HK-2 (cell line): ENCODE data around the gene HAUS3.

Experiments
- DNase-seq: peaks from one replicate; pipeline ENCODE4 v3.0.0-alpha.2; 2018; ENCODE audit not compliant: unreplicated experiment

The HAUS3 gene

DNA sequence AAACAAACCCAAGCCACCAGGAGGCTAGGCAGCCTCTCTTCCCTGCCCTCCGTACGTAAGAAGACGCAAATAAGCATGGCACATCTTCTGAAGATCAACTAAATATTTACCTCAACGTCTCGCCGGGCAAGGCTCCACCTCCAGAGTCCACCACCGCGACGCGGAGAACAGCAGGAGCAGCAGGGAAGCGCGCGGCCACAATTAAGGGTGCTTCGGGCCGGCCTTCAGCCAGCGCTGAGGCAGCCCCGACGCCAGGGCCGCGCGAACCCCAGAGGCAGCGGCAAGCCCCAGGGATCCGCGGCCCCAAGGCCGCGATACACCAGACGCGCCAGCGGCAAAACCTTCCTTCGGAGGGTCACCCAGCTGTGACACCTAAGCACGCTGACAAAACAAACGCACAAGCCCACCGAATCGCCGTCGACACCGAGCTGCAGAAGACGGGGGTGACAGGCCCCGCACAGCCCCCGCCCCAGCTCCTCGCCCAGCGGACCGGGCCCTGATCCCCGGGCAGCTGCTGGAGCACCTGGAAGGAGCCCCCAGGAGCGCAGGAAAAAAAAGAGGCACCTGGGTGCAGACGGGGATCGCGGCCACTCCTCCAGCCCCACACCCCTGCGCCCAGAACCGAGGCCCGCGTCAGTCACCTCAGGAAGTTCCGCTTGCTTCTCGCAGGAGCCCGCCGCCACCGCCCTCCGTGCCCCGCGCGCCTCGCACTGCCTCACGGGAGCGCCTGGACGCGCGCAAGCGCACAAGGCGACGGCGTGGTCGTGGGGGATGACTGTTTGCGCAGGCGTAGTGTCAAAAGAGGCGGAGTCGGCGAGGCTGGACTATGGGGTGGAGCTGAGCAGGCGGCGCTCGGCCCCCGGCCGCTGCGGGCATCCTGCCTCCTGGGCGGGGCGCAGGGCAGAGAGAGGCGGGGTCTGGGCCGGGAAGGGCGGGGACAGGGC lies at the start of gene HAUS3, which contains the start of gene POLN:
Gene HAUS3, minus strand, starts transcription at position 712 of the 944 bp plus-strand sequence. CDS start 1,175 bp downstream, outside the sequence.
Gene POLN, minus strand, starts transcription at position 712 of the 944 bp plus-strand sequence. CDS start 12,890 bp downstream, outside the sequence.
- DNase-seq = peak; percentile 99

- DNase-seq = no peak
Measured at GRCh38 chr4:2290974-2291704, 49.2 kb upstream of the HAUS3 start.

- DNase-seq = no peak
Measured at GRCh38 chr4:2290488-2290887, 48.6 kb upstream of the HAUS3 start.

DNA sequence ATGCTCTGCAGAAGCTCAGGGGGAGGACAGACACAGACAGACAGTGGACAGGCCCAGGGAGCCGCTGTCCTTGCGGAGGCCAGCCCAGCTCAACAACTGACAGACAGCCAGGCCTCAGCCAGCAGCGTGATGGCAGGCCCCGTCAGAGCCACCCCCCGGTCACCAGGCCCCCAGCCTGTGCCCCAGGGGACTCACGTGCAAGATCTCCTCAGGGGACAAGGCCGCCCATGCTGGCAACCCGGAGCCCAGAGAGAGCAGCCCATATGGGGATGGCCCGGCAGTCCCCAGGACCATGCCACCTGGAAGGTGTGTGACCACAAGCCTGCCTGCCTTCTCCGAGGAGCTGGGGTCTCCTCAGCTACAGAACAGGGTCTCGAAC lies 48.0 kb upstream of the HAUS3 start:
- DNase-seq = no peak

- no peak for DNase-seq
Measured at GRCh38 chr4:2289311-2289954, 47.5 kb upstream of the HAUS3 start.

GRCh38 chr4:2288051-2288541 lies 46.2 kb upstream of the HAUS3 start:
- no peak for DNase-seq

- DNase-seq = no peak
Measured at GRCh38 chr4:2287594-2287915, 45.6 kb upstream of the HAUS3 start.

GRCh38 chr4:2286904-2287593 lies 45.1 kb upstream of the HAUS3 start:
- no peak for DNase-seq

GRCh38 chr4:2285613-2286381 lies 43.9 kb upstream of the HAUS3 start:
- DNase-seq = no peak

DNA sequence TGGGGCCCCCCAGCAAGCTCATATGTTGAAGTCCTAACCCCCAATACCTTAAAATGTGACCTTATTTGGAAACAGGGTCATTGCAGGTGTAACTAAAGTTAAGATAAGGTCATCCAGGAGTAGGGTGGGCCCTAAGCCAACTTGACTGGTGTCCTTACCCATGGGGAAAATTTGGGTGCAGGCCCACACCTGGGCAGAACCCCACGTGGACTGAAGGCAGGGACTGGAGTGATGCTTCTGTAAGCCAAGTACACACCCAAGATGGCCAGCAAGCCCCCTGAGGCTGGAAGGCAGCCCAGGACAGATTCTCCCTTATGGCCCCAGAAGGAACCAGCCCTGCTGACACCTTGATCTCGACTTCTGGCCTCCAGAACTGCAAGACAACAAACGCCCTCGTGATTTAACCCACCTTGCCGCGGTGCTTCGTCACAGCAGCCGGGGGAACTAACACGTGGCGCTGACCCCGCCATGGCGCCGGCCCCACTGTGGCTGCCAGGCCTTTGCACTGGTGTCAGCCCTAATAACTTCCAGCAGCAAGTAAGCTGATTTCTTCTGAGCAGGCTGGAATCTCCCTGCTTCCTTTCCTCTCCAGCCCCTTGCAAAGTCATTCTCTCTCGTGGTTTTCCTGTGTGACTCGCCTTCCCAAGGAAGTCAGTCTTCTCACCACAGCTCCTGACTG lies 43.2 kb upstream of the HAUS3 start:
- peak; percentile 39 for DNase-seq

DNA sequence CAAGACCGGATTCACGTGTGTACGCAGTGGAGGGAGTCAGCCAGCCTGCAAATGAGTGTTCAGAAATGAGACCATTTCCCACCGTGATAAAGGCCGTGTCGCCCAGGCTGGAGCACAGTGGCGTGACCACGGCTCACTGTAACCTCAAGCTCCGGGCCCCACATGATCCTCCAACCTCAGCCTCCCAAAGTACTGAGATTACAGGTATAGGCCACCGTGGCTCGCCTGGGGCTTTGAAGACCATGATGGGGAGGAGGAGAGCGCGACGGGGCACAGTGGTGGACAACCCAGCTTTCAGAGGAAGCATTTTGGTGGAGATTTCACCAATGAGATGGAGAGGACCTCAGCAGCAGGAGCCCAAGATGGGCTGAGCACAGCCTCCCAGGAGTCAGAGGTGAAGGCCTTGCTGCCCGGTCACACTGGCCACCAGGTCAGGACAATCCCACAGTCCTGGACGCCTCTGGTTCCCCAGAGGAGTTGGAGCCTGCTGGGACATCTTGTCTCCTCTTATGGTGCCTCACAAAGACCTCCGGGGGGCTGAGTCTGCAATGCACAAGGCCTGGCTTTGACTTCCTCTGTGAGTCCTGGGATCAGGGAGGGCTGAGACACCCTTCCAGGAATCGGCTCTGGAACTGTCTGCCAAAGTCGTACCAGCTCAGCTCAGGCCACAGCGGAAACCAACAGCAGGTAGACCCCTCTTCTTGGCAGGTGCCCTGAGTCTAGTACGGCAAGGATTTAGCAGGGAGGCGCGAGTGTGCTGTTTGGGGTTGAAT lies 42.4 kb upstream of the HAUS3 start:
- DNase-seq = no peak

GRCh38 chr4:2283199-2283711 lies 41.3 kb upstream of the HAUS3 start:
- DNase-seq = no peak

- no peak for DNase-seq
Measured at GRCh38 chr4:2281575-2282343, 39.8 kb upstream of the HAUS3 start.

DNA sequence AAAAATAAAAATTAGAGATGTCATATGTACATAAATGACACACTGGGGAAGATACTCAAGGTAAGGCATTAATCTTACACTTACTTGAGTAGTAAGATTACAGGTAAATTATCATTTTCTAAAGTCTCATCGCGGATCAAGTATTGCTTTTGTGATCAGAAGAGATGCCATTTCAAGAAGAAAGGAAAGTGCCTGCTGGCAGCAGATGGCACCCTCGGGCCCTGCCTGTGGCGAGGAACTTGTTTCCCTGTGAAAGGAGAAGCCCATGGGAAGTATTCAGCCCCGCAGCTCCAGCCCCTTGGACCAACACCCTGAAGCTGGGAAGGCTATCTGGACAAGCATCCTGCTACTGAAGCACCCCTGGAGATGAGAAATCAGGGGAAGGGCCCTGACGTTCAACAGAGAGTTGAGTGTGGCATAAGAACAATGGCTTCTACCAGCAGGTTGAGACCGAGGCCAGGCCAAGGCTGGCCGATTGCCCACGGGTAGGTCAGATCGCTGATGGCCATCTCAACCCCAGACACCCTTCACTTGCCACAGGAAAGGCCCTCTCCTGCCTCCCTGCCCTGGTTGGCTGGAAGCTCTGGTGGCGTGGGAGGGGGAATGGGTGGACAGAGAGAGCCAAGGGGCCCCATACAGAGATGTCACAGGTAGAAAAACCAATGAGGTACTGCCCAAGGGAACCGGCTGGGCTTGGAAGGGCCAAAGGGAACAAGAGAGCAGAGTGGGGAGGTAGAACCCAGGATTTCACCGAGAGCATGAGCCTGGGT lies 38.8 kb upstream of the HAUS3 start:
- no peak for DNase-seq

GRCh38 chr4:2277956-2278355 lies 36.0 kb upstream of the HAUS3 start:
- no peak for DNase-seq

GRCh38 chr4:2276581-2277325 lies 34.8 kb upstream of the HAUS3 start:
- no peak for DNase-seq
